Retinal pigment epithelial cell (primary cell): ENCODE measurements around the gene TXLNA.
A peak's percentile ranks its signal among the peaks of the same experiment; 100 is the strongest.

Experiments
- DNase-seq: peaks from one replicate; pipeline ENCODE4 v3.0.0-alpha.2; 2010; ENCODE audit warnings: low read depth
- H3K4me3 ChIP-seq: 2 replicates; pipeline ENCODE4 v1.5.1; 2011; ENCODE audit warnings: mild to moderate bottlenecking, low read length, control low read depth, moderate library complexity
- TF ChIP-seq, protein P1 (sequence below): conservative IDR thresholded peaks from 2 replicates; pipeline ENCODE4 v1.5.1; 2011; ENCODE audit warnings: low read depth, low read length, control low read depth, inconsistent platforms

The TXLNA gene

DNA sequence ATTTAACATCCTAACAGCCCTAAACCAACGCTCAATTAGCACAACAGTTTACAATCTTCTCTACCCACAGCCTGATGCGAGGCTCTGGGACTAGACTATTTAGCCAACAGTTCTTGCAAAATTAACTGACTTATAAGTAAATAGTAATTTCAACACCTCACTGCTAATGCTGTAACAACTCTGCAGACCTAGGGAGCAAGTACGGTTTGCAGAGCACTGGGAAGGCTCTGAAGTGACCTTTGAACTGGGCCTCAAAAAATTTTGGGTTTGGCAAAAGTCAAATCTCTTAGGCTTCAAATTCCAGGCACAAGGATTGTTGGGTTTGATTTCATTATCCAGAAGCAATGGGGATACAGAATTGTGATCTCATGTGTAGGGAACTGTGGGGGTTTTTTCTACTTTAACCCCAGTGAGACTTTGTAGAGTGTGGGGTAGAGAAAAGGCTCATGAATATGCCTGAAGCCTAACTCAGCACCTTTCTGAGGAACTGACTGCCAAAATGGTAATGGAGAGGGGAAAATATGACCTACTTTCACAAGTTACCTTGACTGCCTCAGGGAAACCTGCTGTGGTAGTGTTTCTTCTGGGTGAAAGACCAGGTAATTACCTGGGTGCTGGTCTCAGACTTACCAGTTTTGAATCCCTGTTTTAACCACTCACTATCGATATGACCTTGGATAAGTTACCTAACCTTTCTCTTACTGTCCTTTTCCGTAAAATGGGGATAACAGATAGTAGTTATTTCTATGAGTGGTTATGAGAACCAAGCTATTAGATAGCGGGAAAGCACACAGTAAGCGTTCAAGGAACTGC lies 889 bp upstream of the TXLNA start:
- H3K4me3 ChIP-seq, result no peak overlapping the region
- TF ChIP-seq, protein P1, sequence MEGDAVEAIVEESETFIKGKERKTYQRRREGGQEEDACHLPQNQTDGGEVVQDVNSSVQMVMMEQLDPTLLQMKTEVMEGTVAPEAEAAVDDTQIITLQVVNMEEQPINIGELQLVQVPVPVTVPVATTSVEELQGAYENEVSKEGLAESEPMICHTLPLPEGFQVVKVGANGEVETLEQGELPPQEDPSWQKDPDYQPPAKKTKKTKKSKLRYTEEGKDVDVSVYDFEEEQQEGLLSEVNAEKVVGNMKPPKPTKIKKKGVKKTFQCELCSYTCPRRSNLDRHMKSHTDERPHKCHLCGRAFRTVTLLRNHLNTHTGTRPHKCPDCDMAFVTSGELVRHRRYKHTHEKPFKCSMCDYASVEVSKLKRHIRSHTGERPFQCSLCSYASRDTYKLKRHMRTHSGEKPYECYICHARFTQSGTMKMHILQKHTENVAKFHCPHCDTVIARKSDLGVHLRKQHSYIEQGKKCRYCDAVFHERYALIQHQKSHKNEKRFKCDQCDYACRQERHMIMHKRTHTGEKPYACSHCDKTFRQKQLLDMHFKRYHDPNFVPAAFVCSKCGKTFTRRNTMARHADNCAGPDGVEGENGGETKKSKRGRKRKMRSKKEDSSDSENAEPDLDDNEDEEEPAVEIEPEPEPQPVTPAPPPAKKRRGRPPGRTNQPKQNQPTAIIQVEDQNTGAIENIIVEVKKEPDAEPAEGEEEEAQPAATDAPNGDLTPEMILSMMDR, result no peak
- no peak for DNase-seq

DNA sequence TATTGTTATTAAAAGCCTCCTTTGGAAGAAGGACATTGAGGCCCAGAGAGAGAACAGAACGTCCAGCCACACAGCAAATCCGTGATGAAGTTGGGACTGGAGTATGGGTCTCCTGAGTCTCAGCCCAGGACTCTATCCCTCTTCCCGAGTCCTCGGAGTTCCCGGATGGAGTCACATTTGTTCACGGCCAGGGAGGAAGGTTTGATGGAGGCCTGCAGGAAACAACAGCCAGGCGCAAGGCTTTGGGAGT lies 357 bp upstream of the TXLNA start:
- DNase-seq, result no peak
- TF ChIP-seq, protein P1, result no peak
- H3K4me3 ChIP-seq, result peak overlapping the region; percentile 46

DNA sequence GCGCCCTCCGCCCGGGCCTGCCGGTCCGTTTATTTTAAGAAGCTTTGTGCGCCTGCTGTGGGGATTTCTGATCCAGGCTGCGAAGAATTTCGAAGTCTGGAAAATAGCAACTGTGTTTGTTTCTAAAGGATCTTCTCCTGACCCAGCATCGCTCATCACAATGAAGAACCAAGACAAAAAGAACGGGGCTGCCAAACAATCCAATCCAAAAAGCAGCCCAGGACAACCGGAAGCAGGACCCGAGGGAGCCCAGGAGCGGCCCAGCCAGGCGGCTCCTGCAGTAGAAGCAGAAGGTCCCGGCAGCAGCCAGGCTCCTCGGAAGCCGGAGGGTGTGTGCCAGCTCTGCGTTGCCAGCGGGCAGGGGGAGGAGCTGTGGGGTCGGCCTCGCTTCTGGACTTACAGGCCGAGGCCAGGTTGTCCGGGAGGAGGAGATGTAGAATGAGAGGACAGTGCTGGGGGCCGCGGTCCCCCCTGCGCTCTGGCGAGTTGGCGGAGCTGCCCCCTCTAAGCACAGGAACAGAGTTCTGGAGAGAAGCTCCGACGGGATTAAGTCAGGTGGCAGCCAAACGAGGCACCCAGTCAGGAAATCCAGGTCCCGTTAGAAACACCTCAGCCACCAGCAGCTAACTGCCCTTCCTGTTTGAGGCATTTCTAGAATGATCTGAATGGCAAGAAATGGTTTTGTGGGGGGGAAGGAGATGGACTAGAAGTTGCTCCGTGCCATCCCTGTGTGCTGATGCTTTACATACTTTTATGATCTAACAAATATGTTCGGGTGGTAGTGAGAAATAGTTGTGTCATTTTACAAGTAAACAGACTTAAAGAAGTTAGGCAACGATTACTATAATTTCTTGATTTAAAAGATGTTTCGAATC lies 948 bp downstream of the TXLNA start:
- TF ChIP-seq, protein P1, result no peak
- peak overlapping the region; percentile 66 for H3K4me3 ChIP-seq
- peak; percentile 23 for DNase-seq

DNA sequence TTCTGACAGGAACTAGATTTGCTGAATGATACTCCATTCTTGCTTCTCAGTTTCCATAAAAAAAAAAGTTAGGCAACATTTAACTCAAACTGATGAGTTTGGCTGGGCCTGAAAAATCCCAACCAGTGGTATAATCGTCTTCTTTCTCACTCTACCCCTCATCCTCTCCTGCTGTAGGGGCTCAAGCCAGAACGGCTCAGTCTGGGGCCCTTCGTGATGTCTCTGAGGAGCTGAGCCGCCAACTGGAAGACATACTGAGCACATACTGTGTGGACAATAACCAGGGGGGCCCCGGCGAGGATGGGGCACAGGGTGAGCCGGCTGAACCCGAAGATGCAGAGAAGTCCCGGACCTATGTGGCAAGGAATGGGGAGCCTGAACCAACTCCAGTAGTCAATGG lies 1.6 kb downstream of the TXLNA start:
- peak overlapping the region; percentile 66 for H3K4me3 ChIP-seq
- TF ChIP-seq, protein P1, result no peak
- no peak for DNase-seq

DNA sequence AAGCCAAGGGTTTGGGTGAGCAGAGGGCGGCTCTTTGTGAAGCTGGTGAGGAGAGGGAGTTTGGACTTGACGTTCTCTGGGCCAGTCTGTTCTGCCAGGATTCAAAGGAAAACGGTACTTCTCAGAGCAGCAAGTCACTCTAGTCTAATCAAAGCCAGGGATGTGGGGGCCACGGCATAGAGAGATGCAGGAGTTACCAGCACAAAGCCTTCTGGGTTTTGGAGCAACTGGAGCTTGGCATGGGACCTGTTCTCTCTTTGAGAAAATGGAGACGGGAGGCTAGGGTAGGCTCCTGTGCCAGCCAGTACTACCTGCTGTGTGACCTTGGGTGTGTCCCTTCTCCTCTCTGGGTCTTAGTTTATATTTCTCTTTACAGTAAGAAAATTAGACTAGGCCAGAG lies 2.1 kb downstream of the TXLNA start:
- DNase-seq, result no peak
- TF ChIP-seq, protein P1, result no peak
- H3K4me3 ChIP-seq, result peak overlapping the region; percentile 4

DNA sequence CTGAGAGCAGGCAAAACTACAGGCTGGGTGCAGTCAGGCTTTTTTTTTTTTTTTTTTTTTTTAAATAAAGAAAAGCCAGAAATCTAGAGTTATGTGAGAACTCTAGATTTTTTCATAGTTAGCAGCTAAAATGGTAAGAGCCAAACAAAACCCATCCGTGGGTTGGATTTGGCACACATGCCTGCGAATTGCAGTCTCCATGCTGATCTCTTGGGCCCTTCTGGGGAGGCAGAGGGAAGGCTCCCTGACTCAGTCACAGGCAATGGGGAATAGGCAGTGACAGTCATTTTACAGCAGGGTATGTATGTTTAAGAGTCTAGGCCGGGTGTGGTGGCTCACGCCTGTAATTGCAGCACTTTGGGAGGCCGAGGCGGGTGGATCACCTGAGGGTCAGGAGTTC lies 2.6 kb downstream of the TXLNA start:
- H3K4me3 ChIP-seq, result no peak overlapping the region
- TF ChIP-seq, protein P1, result no peak
- DNase-seq, result no peak

DNA sequence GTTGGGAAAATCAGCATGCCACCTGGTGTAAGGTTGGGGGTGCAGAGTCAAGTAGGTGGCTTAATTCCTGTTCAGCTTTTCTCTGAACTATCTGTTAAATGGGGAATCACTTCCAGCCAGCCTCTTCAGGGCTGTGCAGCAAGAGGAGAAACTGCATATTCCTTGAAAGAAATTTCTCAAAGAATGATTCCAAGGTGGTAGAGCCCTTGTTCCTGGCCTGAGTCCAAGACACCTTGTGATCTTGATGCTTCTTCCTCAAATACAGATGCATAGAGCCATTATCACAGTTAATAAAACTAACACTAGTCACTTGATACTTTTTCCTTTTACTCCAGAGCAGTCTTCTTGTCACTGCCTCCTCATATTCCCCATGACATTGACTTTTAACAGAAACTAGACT lies 5.2 kb downstream of the TXLNA start:
- no peak for DNase-seq
- TF ChIP-seq, protein P1, result no peak
- H3K4me3 ChIP-seq, result no peak overlapping the region
